HUES6 (cell line): ENCODE results near the gene EML6.

Experiments
- H3K27ac ChIP-seq: 2 replicates; pipeline ENCODE4 v1.7.0; 2013; ENCODE audit warnings: low read depth, mild to moderate bottlenecking, low read length, inconsistent platforms
- H3K27me3 ChIP-seq: 2 replicates; pipeline ENCODE4 v1.6.1; 2013; ENCODE audit warnings: low read length; ENCODE audit not compliant: control insufficient read depth, insufficient read depth
- H3K36me3 ChIP-seq: 2 replicates; pipeline ENCODE4 v1.6.1; 2013; ENCODE audit warnings: low read length; ENCODE audit not compliant: control insufficient read depth, insufficient read depth
- H3K4me1 ChIP-seq: 2 replicates; pipeline ENCODE4 v1.6.1; 2013; ENCODE audit warnings: low read length; ENCODE audit not compliant: control insufficient read depth, insufficient read depth
- H3K4me3 ChIP-seq: 2 replicates; pipeline ENCODE4 v1.5.1; 2013; ENCODE audit warnings: low read depth, low read length
- H3K9ac ChIP-seq: one replicate; pipeline ENCODE4 v1.6.1; 2013; ENCODE audit warnings: mild to moderate bottlenecking, low read length
- H3K9me3 ChIP-seq: 2 replicates; pipeline ENCODE4 v1.6.1; 2013; ENCODE audit warnings: low read depth, low read length; ENCODE audit not compliant: control insufficient read depth, insufficient read depth

EML6 gene

DNA sequence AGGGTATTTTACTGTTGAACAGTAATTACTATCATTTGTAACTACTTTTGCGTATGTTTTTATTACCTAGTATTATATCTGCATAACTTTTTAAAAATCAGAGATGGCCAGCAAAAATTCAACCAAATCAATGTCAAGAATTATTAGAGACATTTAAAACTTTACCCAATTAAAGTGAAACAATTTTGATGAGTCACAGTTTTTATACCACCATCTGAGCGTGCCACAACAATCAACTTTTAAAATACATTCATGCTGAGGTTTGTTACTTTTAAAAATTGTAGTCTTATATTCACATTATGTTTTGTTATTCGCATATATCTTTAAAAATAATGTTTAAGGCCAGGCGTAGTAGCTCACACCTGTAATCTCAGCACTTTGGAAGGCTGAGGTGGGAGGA is 211.9 kb downstream of the EML6 start:
- H3K4me3 ChIP-seq = no peak overlapping the region
- peaks cover 5% of the 10 kb centered on the region; the same call in 1 of the 2 replicates for H3K9me3 ChIP-seq
- no peaks in the 10 kb centered on the region for H3K36me3 ChIP-seq
- no peaks in the 10 kb centered on the region for H3K27me3 ChIP-seq
- no peak overlapping the region for H3K9ac ChIP-seq
- H3K27ac ChIP-seq = no peak overlapping the region
- H3K4me1 ChIP-seq = no peaks in the 10 kb centered on the region

DNA sequence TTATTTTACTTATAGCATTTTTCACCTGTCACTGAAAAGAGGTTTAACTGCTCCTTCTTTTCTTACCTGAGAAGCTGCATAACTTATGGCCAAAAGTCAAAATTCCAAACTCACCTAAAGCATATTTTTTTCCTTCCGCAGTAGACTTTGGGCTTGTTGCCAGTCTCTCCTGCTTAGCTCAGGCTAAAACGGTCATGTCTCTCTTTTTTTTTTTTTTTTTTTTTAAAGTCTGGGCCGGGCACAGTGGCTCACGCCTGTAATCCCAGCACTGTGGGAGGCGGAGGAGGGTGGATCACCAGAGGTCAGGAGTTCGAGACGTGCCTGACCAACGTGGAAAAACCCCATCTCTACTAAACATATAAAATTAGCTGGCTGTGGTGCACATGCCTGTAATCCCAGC is 213.3 kb downstream of the EML6 start:
- no peaks in the 10 kb centered on the region for H3K4me1 ChIP-seq
- no peak overlapping the region for H3K4me3 ChIP-seq
- no peak overlapping the region for H3K27ac ChIP-seq
- H3K27me3 ChIP-seq = no peaks in the 10 kb centered on the region
- no peak overlapping the region for H3K9ac ChIP-seq
- H3K36me3 ChIP-seq = no peaks in the 10 kb centered on the region
- peaks cover 5% of the 10 kb centered on the region; the same call in 1 of the 2 replicates for H3K9me3 ChIP-seq

DNA sequence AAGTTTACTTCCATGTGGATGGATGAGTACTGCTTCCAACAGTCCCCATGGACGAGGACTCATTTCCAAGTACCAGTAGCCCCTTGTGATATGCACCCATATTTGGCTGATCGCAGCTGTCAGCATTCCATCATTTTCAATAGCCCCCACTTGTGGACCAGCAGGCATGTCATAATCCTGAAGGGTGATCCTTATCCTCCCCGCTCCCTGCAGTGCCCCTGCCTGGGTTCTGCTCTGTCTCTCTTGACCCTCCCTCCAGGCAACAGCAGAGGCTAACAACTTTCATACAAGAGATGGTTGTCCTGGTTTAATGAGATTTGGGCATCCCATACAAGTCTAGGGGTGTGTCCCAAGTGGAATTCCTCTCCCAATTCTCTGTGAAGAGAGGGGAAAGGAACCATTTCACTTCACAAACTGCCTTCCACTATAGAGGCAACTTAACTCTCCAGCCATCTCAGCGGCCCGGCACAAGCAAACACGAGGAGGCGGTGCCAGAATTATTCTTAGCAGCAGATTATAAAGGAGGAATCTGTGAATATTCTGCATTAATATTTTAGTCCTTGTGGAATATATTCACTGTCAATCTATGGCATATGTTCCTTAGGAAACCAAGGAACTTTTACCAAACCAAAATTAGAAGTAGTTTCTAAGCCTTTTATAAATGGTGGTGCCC is 216.1 kb downstream of the EML6 start:
- Histone ChIP-seq H3K27me3 (no peaks in the 10 kb centered on the region), H3K36me3 (no peaks in the 10 kb centered on the region), H3K9ac (no peak overlapping the region), H3K27ac (no peak overlapping the region), H3K9me3 (peaks cover 5% of the 10 kb centered on the region; the same call in 1 of the 2 replicates), H3K4me1 (no peaks in the 10 kb centered on the region), H3K4me3 (no peak overlapping the region)

DNA sequence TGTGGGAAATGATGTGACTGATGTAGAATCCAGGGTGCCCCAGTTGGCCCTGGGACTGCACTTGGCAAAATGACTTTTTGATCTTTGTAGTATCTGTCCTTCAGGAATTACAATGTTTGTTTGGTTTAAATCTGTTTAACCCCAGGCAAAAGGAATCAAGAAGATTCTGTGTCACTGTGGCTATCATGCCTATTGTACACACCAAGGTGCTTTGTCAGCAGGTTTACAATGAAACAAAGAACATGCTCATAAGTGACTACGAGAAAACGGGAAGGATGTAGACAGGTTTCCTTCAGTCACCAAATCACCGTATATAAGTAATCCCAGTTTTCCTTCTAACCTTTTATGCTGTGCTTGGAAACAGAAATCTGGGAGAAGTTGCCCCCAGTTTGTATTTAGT is 217.3 kb downstream of the EML6 start:
- no peak overlapping the region for H3K27ac ChIP-seq
- H3K4me1 ChIP-seq = peaks cover 4% of the 10 kb centered on the region; the same call in 1 of the 2 replicates
- H3K9ac ChIP-seq = no peak overlapping the region
- H3K9me3 ChIP-seq = peaks cover 5% of the 10 kb centered on the region; the same call in 1 of the 2 replicates
- no peak overlapping the region for H3K4me3 ChIP-seq
- H3K36me3 ChIP-seq = no peaks in the 10 kb centered on the region
- no peaks in the 10 kb centered on the region for H3K27me3 ChIP-seq

DNA sequence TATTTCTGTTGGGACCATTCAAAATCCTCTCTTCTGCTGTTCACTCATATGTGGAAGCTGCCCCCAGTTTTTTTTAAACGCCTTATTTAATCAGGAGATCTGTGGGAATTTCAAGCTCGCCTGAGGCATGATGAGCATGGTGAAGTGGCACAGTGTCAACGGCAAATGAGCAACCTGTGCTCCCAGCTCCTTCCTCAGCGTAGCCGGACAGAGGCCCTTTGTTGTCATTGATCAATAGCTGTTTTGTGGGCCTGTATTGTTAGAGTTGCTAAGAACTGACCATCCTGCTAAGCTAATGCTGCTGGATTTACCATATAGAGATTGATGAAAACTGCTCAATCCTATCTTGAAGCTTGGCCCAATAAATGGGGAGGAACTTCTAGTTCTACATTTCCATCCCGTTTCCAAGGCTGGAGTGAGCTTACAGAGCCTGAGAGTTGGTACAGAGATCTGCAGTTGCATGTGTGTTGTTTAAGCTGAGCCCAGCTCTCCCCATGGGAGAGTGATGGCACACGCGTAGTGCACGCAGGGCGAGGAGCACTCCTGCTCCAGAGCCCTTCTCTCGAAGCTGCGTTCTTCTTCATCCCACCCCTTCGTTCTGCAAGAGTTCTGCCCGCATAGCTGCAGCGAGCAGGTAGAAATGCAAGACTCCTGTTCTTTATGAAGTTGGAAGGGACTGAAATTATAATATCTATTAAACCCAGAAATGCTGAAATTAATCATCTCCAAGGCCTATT is 218.0 kb downstream of the EML6 start:
- Histone ChIP-seq H3K9me3 (peaks cover 5% of the 10 kb centered on the region; the same call in 1 of the 2 replicates), H3K4me3 (no peak overlapping the region), H3K4me1 (peaks cover 7% of the 10 kb centered on the region; the same call in 1 of the 2 replicates), H3K27ac (no peak overlapping the region), H3K27me3 (no peaks in the 10 kb centered on the region), H3K36me3 (no peaks in the 10 kb centered on the region), H3K9ac (no peak overlapping the region)

DNA sequence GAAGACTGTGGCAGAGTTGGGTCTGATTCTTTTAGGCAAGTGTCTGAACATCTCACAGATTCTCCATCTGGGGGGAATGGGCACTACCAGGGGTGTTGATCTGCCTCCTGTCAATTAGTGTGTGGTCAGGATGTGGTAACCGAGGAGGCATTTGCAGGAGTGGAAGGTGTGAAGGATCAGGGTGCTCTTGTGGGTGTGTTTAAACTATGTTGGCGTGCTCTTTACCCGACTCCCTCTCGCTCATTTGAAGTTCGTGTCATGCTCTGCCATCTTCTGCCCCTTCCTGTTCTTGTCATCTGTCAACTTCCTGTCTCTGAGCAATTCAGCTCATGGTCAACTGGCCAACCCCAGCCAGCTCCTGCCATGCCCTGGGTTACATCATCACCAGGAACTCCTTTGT is 218.9 kb downstream of the EML6 start:
- peaks cover 7% of the 10 kb centered on the region; the same call in 1 of the 2 replicates for H3K4me1 ChIP-seq
- H3K9ac ChIP-seq = no peak overlapping the region
- H3K27ac ChIP-seq = no peak overlapping the region
- no peaks in the 10 kb centered on the region for H3K27me3 ChIP-seq
- no peak overlapping the region for H3K4me3 ChIP-seq
- H3K9me3 ChIP-seq = peaks cover 5% of the 10 kb centered on the region; the same call in 1 of the 2 replicates
- H3K36me3 ChIP-seq = no peaks in the 10 kb centered on the region

DNA sequence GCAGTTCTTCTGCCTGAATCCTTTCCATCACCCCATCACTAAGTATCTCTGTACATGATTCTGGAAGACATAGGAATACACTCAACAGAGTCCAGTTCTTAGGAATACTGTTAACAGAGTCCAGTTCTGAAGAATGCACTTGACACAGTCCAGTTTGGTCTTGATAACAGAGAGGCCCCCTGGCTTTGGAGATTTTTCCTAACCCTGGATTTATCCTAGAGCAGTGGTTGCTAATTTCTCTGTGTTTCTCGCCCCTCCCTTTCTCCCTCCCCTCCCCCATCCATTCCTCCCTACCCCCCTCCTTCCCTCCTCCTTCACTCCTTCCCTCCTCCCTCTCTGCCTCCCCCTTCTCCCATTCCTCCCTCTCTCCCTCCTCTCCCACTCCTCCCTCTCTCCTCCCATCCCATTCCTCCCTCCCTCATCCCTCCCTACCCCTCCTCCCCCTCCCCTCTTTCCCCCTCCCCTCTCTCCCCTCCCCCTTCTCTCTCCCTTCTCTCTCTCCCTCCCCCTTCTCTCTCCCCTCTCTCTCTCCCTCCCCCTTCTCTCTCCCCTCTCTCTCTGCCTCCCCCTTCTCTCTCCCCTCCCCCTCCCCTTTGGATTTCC is 221.4 kb downstream of the EML6 start:
- Histone ChIP-seq H3K4me1 (peaks cover 14% of the 10 kb centered on the region; the same call in 1 of the 2 replicates), H3K9ac (no peak overlapping the region), H3K36me3 (no peaks in the 10 kb centered on the region), H3K27ac (no peak overlapping the region), H3K27me3 (no peaks in the 10 kb centered on the region), H3K4me3 (no peak overlapping the region), H3K9me3 (no peaks in the 10 kb centered on the region)

DNA sequence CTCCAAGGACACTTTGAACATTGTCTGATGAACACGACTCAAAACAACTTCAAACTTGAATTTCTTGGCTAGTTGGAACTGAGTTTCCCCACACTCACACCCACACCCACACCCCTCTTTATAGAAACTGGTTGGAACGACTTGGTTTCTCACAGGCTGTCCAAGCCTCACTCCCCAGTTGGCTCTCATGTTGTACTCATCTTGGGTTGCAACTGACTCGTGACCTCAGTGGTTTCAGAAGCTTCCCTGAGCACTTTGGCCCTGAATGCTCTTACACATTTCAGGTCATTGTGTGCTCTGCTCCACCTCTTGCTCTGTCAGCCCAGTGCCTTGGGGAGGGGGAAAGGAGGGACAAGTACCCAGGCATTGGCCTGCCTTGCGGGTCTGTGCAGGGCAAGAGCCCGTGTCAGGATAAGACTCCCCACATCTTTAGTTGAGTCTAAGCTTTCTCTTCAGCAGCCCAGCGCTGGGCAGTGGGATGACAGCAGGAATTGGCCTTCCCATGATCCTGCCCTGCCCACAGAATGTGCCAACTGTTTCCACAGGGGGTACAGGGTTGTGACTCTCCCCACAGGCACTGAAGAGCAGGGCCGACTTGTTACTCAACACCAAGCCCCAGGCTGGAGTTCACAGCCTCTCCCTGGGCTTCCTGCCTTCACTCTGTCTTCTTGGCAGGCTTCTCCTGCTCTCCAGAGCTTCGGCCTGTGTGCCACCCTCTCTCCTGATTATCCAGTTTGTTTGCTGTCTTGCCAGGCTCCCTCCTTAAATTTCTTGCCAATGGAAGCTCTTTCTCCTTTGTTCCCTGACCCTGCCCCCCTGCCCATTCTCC is 222.1 kb downstream of the EML6 start:
- Histone ChIP-seq H3K27ac (no peak overlapping the region), H3K4me3 (no peak overlapping the region)

DNA sequence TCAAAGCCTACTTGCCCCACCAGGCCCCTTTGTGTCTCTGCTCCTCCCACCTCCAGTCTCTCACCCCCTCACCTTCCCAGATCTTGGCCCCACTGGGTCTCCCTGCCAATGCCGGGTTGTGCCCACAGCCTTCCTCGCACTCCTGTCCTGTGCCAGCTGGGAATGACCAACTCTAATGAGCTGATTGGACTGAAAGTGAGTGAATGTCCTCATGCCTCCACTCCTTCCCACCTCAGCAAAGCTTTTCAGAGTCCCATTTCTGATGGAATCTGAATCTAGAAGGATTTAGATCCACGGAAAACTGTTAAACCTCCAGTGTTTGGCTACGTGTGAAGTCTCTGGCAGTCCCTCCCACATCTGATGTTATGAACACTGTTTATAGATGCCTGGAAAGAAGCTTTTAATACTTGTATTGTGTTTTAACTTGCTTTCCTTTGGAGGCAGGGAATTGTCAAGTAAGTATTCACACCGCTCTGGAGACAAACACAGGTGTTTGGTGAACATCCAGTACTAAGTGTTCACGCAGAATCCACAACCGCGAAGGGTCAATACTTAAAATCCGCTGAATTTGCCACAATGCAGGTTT is 222.9 kb downstream of the EML6 start:
- peaks cover 14% of the 10 kb centered on the region; the same call in 1 of the 2 replicates for H3K4me1 ChIP-seq
- no peak overlapping the region for H3K27ac ChIP-seq
- H3K27me3 ChIP-seq = no peaks in the 10 kb centered on the region
- no peaks in the 10 kb centered on the region for H3K9me3 ChIP-seq
- H3K36me3 ChIP-seq = no peaks in the 10 kb centered on the region
- H3K4me3 ChIP-seq = no peak overlapping the region
- no peak overlapping the region for H3K9ac ChIP-seq

More for the DNA sequence above, 222.1 kb downstream of the EML6 start:
- Histone ChIP-seq H3K36me3 (no peaks in the 10 kb centered on the region), H3K27me3 (no peaks in the 10 kb centered on the region), H3K9me3 (no peaks in the 10 kb centered on the region), H3K9ac (no peak overlapping the region), H3K4me1 (peaks cover 14% of the 10 kb centered on the region; the same call in 1 of the 2 replicates)

DNA sequence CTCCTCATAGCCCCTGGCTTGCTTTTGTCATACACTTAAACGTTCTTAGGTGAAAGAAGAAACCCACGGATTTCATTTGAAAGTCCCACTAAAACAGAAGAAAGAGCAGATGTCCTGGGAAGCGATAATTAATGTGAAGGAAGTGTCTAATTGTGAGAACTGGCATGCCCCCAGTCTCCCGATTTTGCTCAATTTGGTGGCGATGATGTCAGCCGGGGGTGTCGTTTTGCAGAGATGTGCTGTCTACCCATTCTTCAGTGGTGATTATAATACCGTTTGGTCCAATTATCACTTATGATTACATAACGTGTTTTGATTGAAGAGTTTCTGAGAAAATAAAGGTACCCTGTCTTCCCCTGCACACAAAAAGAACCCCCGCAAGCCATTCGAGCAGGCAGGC is 223.7 kb downstream of the EML6 start:
- H3K4me3 ChIP-seq = no peak overlapping the region
- H3K27me3 ChIP-seq = no peaks in the 10 kb centered on the region
- H3K36me3 ChIP-seq = no peaks in the 10 kb centered on the region
- H3K4me1 ChIP-seq = peaks cover 14% of the 10 kb centered on the region; the same call in 1 of the 2 replicates
- no peak overlapping the region for H3K27ac ChIP-seq
- no peak overlapping the region for H3K9ac ChIP-seq
- no peaks in the 10 kb centered on the region for H3K9me3 ChIP-seq
